Measurements from ENCODE around the gene FGF1. TPM values are rescaled to one million over a fixed set of nuclear protein-coding genes. Genes with fewer than 3 reads are reported as not detected.

The FGF1 gene
- total RNA-seq, 2 experiments from 2014 or later: not detected

DNA sequence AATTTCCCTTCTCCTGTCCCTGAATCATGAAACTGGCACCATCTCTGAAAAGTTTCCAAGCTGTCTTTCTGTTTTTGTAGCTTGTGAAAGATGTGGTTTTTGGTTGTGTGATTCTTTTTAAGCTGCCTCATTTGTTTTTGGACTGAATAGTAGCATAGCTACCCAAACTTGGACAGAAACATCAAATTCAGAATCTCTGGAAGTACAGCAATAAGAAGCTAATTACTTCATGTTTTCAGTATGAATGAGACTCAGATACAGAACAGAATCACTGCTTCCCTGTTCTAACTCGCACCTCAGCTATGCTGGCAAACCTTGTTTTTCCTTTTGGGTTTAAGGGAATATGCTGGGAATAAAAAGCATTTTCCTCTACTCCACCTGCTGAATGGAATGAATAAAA, 101.0 kb downstream of the FGF1 start:
- no peak overlapping the region for H3K4me3 Mint-ChIP-seq
- peaks cover 23% of the 10 kb centered on the region for H3K4me1 Mint-ChIP-seq (ENCODE audit: low read depth)
- CTCF ChIA-PET: interaction anchor here (0.7 to 1.5 kb wide), 6 partner anchors 11 to 304 kb away, joined by 3 to 5 read pairs (median 4); no protein-coding TSS in a partner anchor
- H3K36me3 Mint-ChIP-seq (ENCODE audit: low read depth): no peaks in the 10 kb centered on the region
- no peak for DNase-seq
- H3K27me3 Mint-ChIP-seq (ENCODE audit: low read depth): no peaks in the 10 kb centered on the region
- intact Hi-C loops (cut with micrococcal nuclease): loop anchor here (10.0 kb wide), 1 partner anchor 110 kb away; no protein-coding TSS in a partner anchor
- no peak overlapping the region for H3K27ac Mint-ChIP-seq
- H3K9me3 Mint-ChIP-seq: no peaks in the 10 kb centered on the region

DNA sequence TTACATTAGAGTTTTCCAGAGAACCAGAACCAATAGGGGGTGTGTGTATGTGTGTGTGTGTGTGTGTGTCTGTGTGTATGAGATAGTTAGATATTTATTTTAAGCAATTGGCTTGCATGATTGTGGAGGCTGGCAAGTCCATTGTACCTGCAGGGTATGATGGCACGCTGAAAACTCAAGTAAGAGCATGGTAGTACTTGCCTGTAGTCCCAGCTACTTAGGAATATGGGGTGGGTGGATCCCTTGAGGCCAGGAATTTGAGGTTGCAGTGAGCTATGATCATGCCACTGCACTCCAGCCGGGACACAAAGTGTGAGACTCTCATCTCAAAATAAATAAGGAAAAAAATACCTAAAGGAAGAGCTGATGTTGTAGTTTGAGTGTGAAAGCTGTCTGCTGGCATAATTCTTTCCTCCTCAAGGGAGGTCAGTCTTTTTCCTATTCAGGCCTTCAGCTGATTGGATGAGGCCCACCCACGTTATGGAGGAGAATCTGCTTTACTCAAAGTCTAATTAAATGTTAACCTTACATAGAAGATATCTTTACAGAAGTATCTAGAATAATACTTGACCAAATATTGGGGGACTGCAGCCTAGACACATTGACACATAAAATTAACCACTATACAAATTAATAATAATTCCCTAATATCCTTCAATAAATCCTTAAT, 107.6 kb downstream of the FGF1 start:
- Mint-ChIP-seq H3K36me3 (ENCODE audit: low read depth) (no peaks in the 10 kb centered on the region), H3K27ac (no peak overlapping the region), H3K4me3 (no peak overlapping the region), H3K27me3 (ENCODE audit: low read depth) (no peaks in the 10 kb centered on the region), H3K4me1 (ENCODE audit: low read depth) (peaks cover 32% of the 10 kb centered on the region), H3K9me3 (peaks cover 7% of the 10 kb centered on the region)
- CTCF ChIA-PET: interaction anchor here (0.7 to 1.3 kb wide), 2 partner anchors 10 to 546 kb away, joined by 3 read pairs; no protein-coding TSS in a partner anchor
- DNase-seq: no peak
- intact Hi-C loops (cut with micrococcal nuclease): no loop called here

DNA sequence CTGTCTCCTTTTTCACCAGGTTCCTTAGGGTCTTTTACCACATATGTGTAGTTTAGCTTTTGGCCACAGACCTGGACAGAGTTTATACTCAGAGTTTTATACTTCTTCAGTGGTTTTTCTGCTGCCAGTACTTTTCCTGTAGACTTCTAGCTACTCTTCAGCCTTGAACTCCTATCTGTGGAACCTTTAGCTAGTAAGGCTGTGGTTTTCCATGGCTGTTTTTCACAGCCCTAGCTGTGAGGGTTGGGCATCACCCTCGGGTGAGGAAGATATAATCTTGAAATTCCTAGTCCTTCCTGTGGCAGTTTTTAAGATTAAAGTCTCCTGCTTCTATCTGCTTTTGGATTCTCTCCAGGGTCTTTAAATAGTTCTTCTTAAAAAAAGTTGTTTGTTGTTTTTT, 109.1 kb downstream of the FGF1 start:
- no peak overlapping the region for H3K4me3 Mint-ChIP-seq
- H3K9me3 Mint-ChIP-seq: peaks cover 7% of the 10 kb centered on the region
- H3K27ac Mint-ChIP-seq: no peak overlapping the region
- H3K4me1 Mint-ChIP-seq (ENCODE audit: low read depth): peaks cover 25% of the 10 kb centered on the region
- H3K36me3 Mint-ChIP-seq (ENCODE audit: low read depth): no peaks in the 10 kb centered on the region
- H3K27me3 Mint-ChIP-seq (ENCODE audit: low read depth): no peaks in the 10 kb centered on the region
- CTCF ChIA-PET: interaction anchor here (0.9 kb wide), 1 partner anchor 109 kb away, joined by 3 read pairs; the partner anchor contains the start of gene FGF1
- intact Hi-C loops (cut with micrococcal nuclease): no loop called here
- no peak for DNase-seq

DNA sequence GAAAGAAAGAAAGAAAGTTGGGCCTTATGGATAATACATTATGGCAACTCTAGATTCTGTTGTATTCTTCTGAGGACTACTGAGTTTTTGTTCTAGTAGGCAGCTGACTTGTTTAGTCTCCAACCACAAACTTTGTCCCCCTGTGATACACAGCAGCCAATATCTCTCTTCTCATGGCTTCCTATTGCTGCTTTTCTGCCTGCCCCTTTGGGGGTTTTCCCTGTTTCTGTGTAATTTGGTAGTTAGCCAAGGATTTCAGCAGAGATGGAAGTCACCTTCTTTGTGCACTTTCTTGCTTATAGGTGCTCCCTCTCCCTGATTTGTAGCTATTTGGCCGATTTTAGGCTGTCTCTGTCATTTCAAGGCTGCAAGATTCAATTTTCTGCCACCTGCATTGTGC, 109.6 kb downstream of the FGF1 start:
- H3K27ac Mint-ChIP-seq: no peak overlapping the region
- CTCF ChIA-PET: interaction anchor here (0.9 kb wide), 1 partner anchor 109 kb away, joined by 3 read pairs; the partner anchor contains the start of gene FGF1

DNA sequence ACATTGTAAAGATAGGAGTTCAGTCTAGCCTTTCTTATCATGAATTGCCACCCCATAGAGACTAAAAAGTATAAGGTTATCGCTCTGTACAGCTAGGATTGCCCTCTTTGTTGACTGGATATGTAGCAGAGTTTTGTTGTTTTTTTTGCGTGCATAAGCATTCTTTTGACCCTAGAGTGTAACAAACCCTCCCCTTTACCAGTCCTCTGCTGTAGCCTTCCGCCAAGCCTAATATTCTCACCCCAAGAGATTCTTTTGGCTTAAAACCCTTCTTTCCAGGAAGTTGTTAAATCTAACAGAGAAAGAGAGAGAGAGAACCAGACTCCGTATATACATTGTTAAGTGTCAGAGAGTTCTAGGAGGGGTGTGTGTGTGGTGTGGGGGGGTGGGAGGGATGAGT, 113.9 kb downstream of the FGF1 start:
- CTCF ChIA-PET: interaction anchor here (1.0 kb wide), 1 partner anchor 142 kb away, joined by 3 read pairs; no protein-coding TSS in a partner anchor
- no peak overlapping the region for H3K4me3 Mint-ChIP-seq
- DNase-seq: no peak
- intact Hi-C loops (cut with micrococcal nuclease): no loop called here
- no peaks in the 10 kb centered on the region for H3K36me3 Mint-ChIP-seq (ENCODE audit: low read depth)
- H3K9me3 Mint-ChIP-seq: no peaks in the 10 kb centered on the region
- no peaks in the 10 kb centered on the region for H3K27me3 Mint-ChIP-seq (ENCODE audit: low read depth)
- H3K4me1 Mint-ChIP-seq (ENCODE audit: low read depth): peaks cover 9% of the 10 kb centered on the region
- no peak overlapping the region for H3K27ac Mint-ChIP-seq

More for the DNA sequence above, 109.6 kb downstream of the FGF1 start:
- Mint-ChIP-seq H3K27me3 (ENCODE audit: low read depth) (no peaks in the 10 kb centered on the region), H3K36me3 (ENCODE audit: low read depth) (no peaks in the 10 kb centered on the region), H3K4me1 (ENCODE audit: low read depth) (peaks cover 20% of the 10 kb centered on the region), H3K9me3 (peaks cover 7% of the 10 kb centered on the region), H3K4me3 (no peak overlapping the region)
- no peak for DNase-seq
- intact Hi-C loops (cut with micrococcal nuclease): no loop called here

DNA sequence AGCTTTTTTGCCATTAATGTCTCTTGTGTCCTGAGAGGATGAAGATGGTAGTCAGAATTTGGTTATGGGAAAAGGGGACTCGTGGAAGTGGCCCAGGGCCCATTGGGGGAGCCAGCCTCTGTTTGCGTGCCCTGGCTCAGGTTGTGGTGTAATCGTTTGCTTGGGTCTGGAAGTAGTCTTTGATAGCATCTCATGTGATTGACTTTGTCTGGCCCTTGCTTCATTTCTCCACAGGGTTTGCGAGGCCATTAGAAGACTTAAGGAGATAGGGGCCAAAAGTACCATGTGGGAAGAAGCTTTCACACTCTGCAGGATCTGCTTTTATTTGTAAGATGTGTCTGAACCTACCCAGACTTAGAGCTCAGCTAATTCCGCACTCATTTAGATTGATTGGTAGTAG, 114.5 kb downstream of the FGF1 start:
- Mint-ChIP-seq H3K27ac (no peak overlapping the region), H3K4me3 (no peak overlapping the region), H3K4me1 (ENCODE audit: low read depth) (peaks cover 4% of the 10 kb centered on the region), H3K27me3 (ENCODE audit: low read depth) (no peaks in the 10 kb centered on the region), H3K9me3 (no peaks in the 10 kb centered on the region), H3K36me3 (ENCODE audit: low read depth) (no peaks in the 10 kb centered on the region)
- CTCF ChIA-PET: interaction anchor here (0.5 to 1.5 kb wide), 4 partner anchors 14 to 142 kb away, joined by 3 to 5 read pairs (median 4); no protein-coding TSS in a partner anchor
- intact Hi-C loops (cut with micrococcal nuclease): no loop called here
- no peak for DNase-seq

GRCh38 chr5:142569905-142570304, 116.0 kb downstream of the FGF1 start:
- CTCF ChIA-PET: interaction anchor here (1.5 kb wide), 1 partner anchor 86 kb away, joined by 3 read pairs; no protein-coding TSS in a partner anchor
- Mint-ChIP-seq H3K27ac (no peak overlapping the region), H3K4me1 (ENCODE audit: low read depth) (peaks cover 2% of the 10 kb centered on the region), H3K4me3 (no peak overlapping the region), H3K27me3 (ENCODE audit: low read depth) (no peaks in the 10 kb centered on the region), H3K36me3 (ENCODE audit: low read depth) (no peaks in the 10 kb centered on the region), H3K9me3 (no peaks in the 10 kb centered on the region)
- intact Hi-C loops (cut with micrococcal nuclease): no loop called here
- no peak for DNase-seq

DNA sequence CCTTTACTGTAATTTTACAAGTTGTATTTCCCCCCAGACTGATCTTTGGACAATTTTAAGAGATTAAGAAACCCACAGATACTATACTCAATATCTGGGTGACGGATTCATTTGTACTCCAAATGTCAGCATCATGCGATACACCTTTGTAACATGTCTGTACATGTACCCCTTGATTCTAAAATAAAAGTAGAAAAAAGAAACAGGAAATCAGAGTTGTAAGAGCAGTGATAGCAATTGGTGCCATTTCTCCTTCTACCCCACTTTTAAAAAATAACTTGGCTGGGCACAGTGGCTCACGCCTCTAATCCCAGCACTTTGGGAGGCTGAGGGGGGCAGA, 116.9 kb downstream of the FGF1 start:
- Mint-ChIP-seq H3K9me3 (no peaks in the 10 kb centered on the region), H3K4me3 (no peak overlapping the region), H3K27me3 (ENCODE audit: low read depth) (no peaks in the 10 kb centered on the region), H3K27ac (no peak overlapping the region), H3K36me3 (ENCODE audit: low read depth) (no peaks in the 10 kb centered on the region), H3K4me1 (ENCODE audit: low read depth) (peaks cover 2% of the 10 kb centered on the region)
- DNase-seq: no peak
- CTCF ChIA-PET: no interaction called here
- intact Hi-C loops (cut with micrococcal nuclease): no loop called here

GRCh38 chr5:142568283-142568995, 117.5 kb downstream of the FGF1 start:
- no peaks in the 10 kb centered on the region for H3K36me3 Mint-ChIP-seq (ENCODE audit: low read depth)

DNA sequence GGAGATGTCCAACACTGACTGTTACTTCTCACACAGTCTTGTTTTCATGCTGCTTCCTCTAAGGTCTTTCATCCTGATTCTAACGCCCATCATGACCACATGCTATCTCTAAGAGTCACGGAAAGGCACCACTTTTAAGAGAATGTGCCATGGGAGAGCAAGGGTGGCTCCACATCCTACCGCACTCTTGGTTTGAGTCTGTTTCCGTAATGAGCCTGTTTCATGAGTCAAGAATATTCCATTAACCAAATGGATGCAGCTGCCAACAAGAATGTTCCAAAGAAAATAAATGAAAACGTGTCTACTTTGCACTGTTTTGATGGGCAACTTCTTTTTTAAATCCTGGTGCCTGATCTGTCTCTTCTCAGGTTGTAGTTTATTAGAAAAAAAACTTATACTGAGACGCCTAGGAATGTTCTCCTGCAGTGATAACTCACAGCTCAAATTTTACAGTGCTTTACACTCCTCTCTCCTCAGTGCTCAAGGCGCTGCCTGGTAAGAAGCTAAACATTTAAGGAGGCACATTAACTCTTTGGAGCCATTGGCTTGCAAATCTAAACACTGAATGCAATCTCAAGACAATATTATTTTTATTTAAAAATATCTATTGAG, 124.3 kb downstream of the FGF1 start:
- no peaks in the 10 kb centered on the region for H3K4me1 Mint-ChIP-seq (ENCODE audit: low read depth)
- H3K4me3 Mint-ChIP-seq: no peak overlapping the region
- CTCF ChIA-PET: interaction anchor here (0.9 kb wide), 1 partner anchor 25 kb away, joined by 4 read pairs; no protein-coding TSS in a partner anchor
- DNase-seq: no peak
- H3K27ac Mint-ChIP-seq: no peak overlapping the region
- no peaks in the 10 kb centered on the region for H3K9me3 Mint-ChIP-seq
- H3K27me3 Mint-ChIP-seq (ENCODE audit: low read depth): no peaks in the 10 kb centered on the region
- H3K36me3 Mint-ChIP-seq (ENCODE audit: low read depth): no peaks in the 10 kb centered on the region
- intact Hi-C loops (cut with micrococcal nuclease): no loop called here

More at GRCh38 chr5:142568283-142568995, 117.5 kb downstream of the FGF1 start:
- no peak overlapping the region for H3K4me3 Mint-ChIP-seq
- DNase-seq: no peak
- H3K9me3 Mint-ChIP-seq: no peaks in the 10 kb centered on the region
- H3K27me3 Mint-ChIP-seq (ENCODE audit: low read depth): no peaks in the 10 kb centered on the region
- CTCF ChIA-PET: no interaction called here
- H3K4me1 Mint-ChIP-seq (ENCODE audit: low read depth): peaks cover 2% of the 10 kb centered on the region
- intact Hi-C loops (cut with micrococcal nuclease): no loop called here
- H3K27ac Mint-ChIP-seq: no peak overlapping the region

GRCh38 chr5:142561029-142561428, 124.9 kb downstream of the FGF1 start:
- no peak overlapping the region for H3K4me3 Mint-ChIP-seq
- no peak for DNase-seq
- CTCF ChIA-PET: no interaction called here
- H3K4me1 Mint-ChIP-seq (ENCODE audit: low read depth): no peaks in the 10 kb centered on the region
- H3K27ac Mint-ChIP-seq: no peak overlapping the region
- no peaks in the 10 kb centered on the region for H3K36me3 Mint-ChIP-seq (ENCODE audit: low read depth)
- H3K9me3 Mint-ChIP-seq: no peaks in the 10 kb centered on the region
- no peaks in the 10 kb centered on the region for H3K27me3 Mint-ChIP-seq (ENCODE audit: low read depth)
- intact Hi-C loops (cut with micrococcal nuclease): no loop called here

DNA sequence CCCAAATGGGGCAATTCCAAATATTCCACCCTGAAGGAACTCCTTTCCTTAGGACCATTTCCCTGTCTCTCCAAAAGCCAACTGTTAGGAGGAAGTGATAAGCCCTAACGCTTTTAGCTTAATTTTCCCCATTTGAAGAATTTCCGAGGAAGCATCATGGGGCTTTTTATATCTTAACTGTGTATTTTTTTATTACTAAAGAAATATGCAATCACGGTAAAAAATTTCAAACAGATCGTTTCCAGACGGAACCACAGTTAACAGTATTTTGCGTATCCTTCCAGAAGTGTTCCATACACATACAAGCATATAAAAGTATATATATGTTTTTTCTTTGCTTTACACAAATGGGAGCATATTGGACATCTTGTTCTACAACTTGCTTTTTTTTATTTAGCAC, 133.8 kb downstream of the FGF1 start:
- no peak overlapping the region for H3K27ac Mint-ChIP-seq
- intact Hi-C loops (cut with micrococcal nuclease): no loop called here
- peaks cover 13% of the 10 kb centered on the region for H3K4me1 Mint-ChIP-seq (ENCODE audit: low read depth)
- DNase-seq: no peak
- no peaks in the 10 kb centered on the region for H3K36me3 Mint-ChIP-seq (ENCODE audit: low read depth)
- H3K4me3 Mint-ChIP-seq: no peak overlapping the region
- no peaks in the 10 kb centered on the region for H3K9me3 Mint-ChIP-seq
- CTCF ChIA-PET: interaction anchor here (0.6 to 1.2 kb wide), 3 partner anchors 19 to 190 kb away, joined by 3 to 5 read pairs (median 3); no protein-coding TSS in a partner anchor
- H3K27me3 Mint-ChIP-seq (ENCODE audit: low read depth): peaks cover 21% of the 10 kb centered on the region
